HG03159 (cell line): Measurements from ENCODE around the gene DNAI1.

Source experiments
- ATAC-seq: cut with Tn5 transposase; IDR thresholded peaks from one replicate; pipeline ENCODE4 v1.9.1; 2021; ENCODE audit warnings: mild to moderate bottlenecking, moderate library complexity; ENCODE audit not compliant: unreplicated experiment

Gene DNAI1

DNA sequence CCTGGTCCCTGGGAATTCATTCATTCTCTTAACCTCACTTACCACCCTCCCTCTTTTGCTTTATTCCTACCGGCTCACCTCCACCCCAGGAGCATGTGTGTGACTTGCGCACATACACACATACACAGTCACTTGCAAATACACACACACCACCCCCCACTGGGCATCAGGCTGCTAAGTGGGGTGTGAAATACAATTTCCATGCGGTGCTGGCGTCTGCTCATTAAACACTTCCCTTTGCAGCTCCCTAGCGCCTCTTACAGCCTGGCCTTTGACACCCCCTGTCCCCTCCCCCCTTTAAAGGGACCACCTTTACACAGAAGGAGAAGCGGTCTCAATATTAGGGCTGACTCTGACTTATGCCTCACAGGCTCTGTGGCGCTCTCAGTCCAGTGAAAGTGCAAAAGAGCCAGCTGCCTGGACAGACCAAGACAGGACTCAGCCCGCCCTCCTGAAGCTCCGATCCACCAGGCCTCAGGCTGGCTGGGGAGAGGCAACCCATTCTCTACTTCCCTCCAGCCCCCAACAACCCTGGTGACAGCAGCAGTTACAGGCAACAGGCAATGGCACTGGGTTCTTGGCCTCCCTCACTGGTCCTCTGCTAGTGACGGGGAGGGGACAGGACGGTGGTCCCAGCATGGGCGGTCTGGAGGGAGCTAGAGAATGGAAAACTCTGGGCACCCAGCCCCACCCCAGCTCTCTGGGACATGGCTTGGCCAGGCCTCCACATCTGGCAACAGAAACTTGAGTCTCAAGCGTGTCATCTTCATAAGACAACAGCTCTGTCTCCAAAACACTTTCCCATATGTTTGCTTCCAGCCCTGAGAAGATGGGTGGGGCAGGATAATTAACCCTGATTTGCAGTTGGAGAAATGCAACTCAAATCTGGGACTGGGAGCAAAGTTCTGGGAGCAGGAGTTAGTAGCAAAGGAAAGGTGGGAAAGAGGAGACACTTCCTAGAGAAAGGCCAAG lies 52.2 kb downstream of the DNAI1 start:
- ATAC-seq = no peak

DNA sequence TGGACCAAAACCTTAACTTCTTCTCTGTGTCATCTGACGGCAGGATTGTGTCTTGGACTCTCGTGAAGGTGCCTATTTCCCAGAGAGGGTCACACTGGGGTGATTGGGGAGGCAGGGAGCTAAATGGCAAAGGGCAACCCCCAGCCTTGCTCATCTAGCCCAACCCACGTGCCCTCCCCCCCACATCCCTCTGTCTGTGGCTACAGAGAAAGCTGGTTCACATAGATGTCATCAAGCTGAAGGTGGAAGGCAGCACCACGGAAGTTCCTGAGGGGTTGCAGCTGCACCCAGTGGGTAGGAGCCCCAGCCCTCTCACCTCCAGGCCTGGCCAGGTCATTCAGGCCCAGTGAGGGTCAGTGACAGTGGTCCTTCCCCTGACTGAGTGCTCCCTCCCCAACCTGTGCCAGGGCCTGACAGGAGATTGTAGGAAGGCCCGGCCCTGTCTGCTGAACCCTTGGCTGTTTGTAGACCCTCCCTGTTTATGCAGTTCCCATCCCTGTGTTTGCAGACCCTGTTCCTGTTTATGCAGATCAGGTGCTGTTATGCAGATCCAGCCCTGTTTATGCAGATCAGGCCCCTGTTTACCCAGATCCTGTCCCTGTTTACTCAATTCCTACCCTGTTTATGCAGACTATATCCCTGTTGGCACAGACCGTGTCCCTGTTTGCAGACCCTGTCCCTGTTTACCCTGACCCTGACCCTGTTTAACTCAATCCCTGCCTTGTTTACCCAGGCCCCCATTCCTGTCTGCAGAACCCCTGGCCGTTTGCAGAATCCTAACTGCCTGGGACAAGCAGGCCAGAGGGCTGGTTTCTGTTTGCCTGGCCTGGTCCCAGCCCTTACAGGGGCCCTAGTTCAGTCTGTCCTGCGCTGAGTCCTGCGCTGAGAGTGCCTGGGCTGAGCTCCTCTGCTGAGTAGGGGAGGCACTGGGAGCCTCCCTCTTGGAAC lies 53.8 kb downstream of the DNAI1 start:
- no peak for ATAC-seq

DNA sequence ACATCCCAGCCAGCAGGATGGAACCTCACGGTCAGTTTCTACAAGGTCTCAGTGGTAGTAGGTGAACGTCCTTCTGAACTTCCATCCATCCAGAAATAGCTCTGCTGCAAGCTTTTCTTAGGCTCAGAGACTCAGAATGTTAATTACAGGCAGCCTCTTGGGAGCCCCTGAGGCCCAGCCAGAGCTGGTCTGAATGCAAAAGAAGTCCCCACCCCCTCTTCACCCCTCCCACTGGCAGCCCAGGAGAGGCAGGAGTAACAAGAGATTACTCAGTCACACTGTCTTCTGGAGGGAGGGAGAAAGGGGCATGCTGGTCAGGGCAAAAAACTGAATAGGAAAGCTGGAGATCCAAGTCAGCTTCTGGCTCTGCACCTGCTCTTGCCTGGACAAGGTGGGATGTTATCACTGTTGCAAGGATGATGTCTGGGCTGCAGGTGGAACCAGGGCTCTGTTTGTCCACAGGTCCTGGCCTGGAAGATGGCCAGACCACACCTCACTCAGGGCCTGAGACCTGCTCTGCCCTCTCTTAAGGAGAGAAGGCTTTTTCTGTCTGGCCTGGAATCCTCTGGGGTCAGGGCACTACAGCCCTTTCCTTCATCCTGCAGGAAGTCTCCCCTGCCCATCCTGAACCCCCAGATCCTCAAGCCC lies 55.1 kb downstream of the DNAI1 start:
- no peak for ATAC-seq

DNA sequence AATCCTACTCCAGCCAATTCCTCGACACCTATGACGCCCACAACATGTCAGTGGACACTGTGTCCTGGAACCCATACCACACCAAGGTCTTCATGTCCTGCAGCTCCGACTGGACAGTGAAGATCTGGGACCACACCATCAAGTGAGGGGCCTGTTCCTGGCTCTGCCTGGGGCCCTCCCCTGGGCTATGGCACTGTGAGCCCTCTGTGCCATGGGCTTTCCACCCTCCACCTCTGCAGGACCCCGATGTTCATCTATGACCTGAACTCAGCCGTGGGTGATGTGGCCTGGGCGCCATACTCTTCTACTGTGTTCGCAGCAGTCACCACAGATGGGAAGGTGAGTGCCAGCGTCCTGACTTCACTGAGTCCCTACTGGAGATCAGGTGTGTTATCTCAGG lies 55.8 kb downstream of the DNAI1 start:
- ATAC-seq = no peak

DNA sequence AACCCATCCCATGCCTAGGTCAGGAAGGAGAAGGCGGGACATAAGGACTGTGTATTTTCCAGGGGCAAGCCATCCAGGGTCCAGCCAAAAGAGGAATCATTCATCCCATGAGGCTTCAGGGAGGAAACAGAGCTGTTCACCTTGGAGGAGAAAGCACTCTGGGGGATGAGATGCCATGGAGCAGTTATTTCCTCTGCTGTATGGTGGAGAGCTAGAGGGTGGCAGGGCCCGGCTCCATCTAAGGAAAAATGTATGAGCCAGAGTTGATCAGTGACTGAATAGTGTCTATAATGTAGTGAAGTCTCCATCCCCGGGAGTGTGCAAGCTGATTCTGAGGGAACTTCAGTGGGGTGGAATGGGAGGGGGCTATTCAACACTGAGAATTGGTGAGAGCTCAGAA lies 56.2 kb downstream of the DNAI1 start:
- no peak for ATAC-seq

DNA sequence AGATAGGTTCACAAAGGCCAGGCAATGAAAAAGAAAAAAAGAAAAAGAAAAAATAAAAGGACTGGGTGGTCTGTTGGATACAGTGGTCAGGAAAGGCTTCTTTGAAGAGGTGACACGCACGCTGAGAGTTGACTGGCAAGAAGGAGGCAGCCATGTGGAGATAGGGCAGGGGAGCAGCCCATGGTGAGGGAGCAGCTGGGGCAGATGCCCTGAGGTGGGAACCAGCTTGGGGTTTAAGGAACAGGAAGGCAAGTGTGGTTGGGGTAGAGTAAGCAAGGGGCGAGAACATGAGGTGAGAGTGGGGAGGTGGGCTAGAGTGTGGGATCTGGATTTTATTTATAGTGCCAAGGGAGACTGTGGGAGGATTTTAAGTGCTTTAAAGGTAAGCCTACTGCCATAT lies 57.4 kb downstream of the DNAI1 start:
- ATAC-seq = no peak

DNA sequence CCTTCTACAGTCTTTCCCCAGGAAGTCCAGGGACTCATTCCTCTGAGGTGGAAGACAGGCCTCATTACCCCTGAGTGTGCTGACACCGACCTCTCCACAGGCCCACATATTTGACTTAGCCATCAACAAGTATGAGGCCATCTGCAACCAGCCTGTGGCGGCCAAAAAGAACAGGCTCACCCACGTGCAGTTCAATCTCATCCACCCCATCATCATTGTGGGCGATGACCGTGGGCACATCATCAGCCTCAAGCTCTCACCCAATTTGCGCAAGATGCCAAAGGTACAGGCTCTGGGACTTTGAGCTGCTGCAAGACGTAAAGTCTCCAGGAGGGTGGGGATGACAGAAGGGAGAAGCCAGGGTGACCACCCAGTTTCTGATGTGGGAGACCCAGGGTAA lies 58.6 kb downstream of the DNAI1 start:
- no peak for ATAC-seq

DNA sequence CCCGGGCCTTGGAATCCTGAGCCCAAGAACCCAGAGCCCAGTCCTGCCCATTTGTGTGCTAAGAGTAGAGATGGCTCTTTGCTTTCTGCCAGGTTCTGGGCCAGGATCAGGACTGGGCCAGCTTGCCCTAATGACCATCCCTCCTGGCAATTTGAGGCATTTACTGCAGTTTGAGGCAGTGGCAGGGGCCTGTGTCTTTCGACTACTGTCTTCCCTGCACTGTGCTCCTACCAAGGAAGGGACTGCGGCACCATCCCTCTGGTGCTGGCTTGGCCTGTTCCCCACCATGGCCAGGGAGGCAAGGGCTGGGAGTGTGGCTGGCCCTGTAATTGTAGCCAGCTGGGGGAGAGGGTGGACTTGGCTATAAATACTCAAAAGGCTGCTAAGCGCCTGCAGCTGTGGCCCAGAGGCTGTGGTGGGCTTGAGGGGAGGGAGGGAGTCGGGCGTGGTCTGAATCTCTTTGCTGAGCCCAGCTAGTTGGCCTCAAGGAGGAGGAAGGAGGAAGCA lies 59.6 kb downstream of the DNAI1 start:
- no peak for ATAC-seq

DNA sequence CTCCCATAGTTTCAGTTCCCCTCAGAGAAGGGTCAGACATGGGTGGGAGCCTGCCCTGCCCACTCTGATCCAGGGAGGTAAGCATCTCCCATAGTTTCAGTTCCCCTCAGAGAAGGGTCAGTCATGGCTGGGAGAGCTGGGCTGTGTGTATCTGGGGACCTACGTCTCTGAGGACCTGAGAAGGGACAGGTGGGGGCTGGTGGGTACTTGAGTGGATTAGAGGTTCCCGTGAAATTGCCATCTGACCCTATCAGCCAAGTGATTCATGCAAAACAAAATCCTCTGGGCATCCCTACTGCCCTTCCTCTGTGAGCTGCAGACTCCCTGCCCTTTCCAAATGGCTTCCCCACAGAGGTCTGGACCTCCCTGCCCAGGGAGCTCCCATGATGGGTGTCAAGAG lies 60.3 kb downstream of the DNAI1 start:
- ATAC-seq = no peak

DNA sequence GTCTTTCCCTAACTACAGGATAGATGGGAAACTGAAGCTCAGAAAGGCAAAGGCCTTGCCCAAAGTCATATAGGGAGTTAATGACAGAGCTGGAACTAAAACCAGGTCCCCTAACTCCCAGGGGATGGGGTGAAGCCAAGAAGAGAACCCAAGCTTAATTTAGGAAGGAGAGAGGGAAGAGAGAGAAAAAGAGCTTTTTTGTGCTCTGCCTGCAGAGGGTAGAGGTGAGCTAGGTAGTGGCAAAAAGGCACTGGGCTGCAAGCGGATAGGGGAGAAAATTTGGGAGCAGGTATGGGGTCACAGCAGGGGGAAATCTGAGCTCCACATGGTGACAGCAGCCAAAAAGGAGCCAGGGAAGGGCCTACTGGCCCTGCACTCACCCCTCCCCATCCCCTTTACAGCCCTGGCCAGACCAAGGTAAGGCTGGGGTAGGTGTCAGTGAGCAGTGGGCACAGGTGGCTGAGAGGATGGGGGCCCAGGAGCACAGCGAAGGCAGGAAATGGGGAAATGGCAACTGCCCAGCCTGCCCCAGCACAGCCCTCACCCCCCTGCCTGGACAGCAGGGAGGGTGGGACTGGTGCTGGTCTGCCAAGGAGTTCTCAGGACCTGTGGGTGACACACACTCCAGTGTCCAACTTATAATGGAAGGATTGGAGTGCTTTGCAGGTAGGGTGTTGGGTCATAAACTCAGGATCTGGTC lies 60.9 kb downstream of the DNAI1 start:
- ATAC-seq = no peak

DNA sequence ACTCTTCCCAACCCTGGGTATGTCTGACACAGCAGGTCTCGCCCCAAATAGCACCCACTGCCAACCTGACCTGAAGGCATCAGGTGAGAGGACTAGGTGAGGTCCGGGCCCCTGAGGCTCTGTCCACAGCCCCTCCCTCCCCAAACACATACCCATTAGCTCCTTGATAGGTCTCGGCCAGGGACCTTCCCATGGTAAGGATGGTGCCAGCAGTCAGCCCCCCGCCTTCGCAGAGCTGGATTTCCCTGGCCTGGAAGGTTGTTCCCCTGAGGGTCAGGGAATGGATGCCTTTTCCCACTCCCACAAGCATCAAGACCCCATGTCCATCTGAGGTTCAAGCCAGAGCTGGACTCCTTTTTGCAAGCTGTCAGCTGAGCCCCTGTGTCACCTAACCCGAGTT lies 61.5 kb downstream of the DNAI1 start:
- no peak for ATAC-seq

DNA sequence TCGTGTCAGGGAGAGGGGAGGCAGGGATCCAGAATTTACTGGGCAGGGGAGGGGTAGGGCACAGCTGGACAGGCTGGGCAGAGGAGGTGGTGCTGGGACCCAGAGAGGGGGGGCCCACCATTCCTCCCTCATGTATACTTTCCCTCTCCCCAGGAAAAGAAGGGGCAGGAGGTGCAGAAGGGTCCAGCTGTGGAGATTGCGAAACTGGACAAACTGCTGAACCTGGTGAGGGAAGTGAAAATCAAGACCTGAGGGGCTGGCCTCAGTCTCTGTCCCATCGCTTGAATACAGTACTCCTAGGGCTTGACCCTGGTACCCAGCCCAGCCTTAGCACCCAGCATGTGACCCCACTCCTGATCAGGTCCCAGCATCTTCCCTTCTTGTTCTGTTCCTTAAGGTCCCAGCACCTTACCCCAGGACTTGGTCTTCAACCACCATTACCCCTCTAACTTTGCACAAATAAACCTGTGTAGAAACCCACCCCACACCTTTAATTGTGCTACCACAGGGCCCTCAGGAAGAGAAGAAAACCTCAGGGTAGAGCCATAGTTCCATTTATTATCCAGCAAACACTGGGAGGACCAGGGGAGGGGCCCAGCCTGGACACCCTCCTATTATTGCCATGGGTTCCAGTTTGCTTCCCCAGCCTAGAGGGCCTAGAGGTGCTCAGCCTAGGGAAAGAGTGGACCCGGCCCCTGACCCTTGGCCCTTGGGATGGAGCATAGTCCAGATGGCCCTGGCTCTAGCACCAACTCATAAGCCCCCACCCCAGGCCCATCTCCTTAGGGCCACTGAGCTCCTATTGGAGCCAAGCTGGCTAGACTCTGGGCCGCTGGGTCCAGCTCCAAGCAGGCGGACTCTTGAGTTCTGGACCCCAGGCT lies 62.1 kb downstream of the DNAI1 start:
- no peak for ATAC-seq

DNA sequence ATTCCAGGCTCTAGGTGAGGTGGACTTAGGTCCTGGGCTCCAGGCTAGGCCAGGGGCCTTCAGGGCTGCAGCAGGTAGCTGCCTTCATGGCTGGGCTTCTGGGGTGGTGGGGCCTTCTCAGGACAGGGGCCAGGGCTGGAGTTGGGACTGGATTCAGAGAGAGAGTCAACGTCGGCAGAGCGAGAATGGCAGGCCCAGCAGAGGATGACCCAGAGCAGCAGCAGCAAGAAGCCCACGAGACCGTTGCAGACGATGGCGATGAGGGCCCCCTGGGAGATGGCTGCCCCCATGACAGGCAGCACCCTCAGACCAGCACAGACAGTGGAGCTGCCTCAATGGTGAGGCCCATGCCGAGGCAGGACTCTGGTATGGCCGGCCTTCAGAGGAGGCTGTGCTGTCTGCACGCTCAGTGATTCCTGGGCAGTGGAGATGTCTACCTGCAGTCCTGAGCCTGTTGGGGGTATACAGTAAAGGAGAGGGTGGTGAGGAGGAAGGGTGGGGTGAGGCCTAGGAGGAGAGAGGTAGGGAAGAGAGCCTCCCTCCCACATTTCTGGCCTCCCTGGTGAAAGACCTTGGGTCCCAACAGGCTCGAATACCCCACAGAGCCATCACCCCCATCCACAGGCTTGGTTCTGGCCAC lies 62.9 kb downstream of the DNAI1 start:
- ATAC-seq = no peak

DNA sequence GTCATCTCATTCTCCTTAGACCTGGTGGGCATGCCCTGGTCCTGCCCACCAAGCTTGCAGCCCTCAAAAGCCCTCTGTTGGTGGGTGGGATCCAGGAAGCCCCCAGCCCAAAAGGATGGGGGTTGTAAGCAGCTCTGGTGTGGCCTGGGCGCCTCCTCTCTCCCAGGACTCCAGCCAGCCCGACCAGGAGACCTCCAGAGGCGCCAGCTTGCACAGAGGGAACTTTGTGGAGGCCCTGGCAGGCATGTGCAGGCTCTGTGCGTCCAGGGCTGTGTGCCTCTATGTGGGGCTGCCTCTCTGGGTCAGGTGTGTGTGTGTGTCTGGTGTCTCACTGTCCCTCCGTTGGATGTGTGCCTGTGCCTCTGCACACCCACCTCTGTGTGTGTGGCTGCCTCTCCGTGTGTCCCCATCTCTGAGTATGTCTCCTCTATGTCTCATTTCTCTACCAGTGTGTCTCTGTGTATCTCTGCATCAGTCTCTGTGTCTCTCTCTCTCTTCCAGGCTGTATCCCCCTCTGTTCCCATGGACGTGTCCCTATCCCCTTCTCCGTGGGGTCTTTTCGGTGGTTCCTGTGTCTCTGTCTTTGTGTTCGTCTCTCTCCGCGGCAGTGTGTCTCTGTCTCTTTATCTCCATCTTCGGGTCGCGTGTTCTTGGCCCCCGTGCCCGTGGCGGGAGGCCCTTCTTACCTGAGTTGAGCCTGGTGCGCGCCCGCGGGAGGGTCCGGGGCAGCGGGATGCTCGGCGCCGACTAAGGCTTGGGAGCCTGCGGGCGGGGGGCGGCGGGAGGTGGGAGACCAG lies 63.7 kb downstream of the DNAI1 start:
- peak; percentile 6 for ATAC-seq

DNA sequence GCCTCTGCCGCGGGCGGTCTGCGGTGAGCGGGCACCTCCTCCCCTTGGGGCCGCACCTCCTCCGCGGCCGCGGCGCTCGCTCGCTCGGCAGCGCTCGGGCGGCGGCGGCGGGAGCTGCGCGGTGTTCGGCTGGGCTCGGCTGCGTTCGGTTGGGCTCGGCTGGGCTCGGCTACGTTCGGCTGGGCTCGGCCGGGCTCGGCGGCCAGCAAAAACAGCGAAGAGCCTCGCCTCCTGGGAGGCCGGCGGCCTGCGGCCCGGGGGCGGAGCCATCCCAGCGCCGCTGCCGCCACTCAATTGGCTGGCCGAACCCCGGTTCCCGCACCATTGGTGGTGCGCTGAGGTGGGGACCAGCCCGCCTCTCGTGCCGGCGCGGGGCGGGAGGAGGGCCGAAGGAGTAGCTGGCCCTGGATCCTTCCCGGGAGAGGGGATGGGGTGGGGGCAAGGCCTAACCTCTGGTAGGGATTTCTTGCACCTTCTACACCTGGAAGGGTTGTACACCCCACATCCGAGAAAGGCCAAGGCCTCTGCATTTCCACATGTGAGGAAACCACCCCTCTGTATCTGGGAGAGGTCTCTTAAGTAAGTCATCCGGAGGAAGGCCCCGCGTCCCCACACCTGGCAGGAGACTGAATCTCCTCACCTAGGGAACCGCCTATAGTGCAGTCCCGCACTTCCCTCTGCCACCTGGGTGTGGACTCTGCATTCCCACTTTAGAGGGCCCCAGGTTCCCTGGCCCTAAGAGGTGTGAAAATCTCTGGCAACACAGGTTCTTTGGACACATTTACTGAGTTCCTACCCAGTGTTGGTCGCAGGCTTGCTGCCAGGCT lies 64.6 kb downstream of the DNAI1 start, which contains the start of gene ENHO:
ENHO (minus strand) TSS at position 20 of the 827 bp plus-strand sequence. CDS start 1,295 bp downstream, outside the sequence.
- ATAC-seq = peak; percentile 86

DNA sequence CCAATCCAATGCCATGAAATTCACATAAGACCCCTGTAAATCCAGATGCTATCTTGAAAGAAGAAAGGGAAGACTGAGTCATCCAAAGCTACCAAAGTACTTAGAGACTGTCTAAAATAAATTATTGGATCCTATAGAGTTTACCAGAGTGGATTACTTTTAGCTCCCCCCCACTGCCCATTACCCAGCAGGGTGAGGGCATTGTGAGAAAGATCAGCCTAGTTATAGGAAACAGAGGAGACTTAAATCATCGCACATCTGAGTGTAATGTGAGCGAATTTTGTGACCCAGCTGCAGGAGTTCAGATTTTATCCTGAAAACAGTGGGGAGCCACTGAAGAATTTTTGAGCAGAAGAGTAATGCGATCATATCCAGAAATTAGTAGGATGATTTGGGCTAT lies 65.7 kb downstream of the DNAI1 start:
- ATAC-seq = no peak

DNA sequence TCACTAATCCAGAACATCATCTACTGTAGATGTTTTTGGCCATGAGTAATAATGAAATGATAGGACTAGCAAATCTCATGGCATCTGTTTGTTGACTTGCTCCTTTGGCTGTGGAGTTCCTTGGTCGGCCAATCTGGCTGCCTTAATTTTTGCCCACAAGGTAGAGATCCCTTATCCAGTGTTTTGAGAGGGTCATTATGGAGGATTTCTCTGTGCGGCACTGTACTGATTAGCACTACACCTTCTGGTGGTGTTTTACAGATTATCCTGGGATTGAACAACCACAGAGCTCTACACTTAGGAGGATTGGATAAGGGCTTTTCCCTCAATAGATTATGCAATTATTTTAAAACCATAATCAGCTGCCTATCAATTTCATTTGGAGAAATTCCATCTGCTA lies 67.4 kb downstream of the DNAI1 start:
- no peak for ATAC-seq
